Measurements from ENCODE around the gene CAMK2D. TPM values are rescaled to one million over a fixed set of nuclear protein-coding genes. Genes with fewer than 3 reads are reported as not detected.

Gene CAMK2D
- polyA plus RNA-seq, 3 donors from 2014 or later, result 14.8 to 22.8 (median 21.4) TPM

DNA sequence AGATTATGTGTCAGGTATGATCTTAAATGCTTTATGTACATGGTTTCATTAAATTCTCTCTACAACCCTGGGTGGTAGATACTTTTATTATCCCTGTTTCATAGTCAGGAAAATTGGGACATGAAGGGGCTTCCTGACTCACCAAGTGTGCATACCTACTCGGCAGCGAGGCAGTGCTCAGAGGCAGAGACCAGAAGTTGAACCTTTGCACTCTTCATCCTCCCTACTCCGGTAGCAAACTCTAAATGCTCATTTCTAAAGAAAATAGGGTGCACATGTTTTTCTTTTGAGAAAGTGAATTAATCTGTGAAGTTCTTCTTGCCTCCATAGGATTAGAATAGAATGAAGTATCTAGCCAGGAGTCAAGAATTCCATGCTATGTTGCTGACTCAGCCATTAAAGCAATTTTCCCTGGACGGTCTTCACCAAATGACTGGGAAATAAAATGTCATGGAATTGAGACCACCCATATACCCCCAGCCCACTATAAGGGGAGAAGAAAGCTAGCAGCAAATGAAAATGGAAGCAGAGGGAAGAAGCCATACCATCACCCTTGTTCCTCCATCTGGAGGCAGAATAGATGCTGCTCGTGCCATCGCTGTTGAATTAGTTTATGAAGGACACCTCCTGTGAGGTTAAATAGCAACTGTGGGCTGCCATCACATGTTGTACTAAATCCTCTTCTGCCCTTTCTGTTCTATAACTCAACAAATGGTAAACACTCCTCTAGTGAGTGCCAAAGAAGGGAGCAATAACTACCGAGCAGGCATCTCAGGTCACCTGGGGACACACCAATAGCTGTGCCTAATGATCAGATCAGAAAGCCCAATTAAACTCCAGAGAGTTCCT is 355.4 kb downstream of the CAMK2D start:
- no peak for DNase-seq
- Mint-ChIP-seq H3K4me3 (no peak overlapping the region), H3K27me3 (ENCODE audit: low read depth in 3 of 3) (peaks cover 0 to 7% (median 2%) of the 10 kb centered on the region in 3 donors), H3K4me1 (no peaks in the 10 kb centered on the region), H3K27ac (no peak overlapping the region), H3K9me3 (no peaks in the 10 kb centered on the region), H3K36me3 (no peaks in the 10 kb centered on the region)

DNA sequence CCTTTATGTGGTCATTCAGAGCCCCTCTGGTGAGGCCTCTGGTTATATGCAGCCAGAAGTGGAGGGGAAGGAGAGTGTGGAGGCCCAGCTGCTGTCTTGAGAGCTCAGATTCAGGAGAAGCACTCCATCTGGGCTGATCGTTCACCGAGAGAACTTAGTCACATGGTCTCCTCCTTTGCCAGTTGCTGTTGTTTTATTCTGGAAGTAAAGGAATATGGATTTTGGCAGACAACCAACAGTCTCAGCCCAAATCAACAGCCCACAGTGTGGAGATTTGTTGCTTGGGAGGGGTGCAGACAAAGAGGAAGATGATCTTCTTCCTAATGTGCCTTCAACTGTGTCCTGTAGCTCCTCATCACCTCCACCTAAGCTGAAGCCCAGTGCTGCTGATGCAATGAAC is 356.7 kb downstream of the CAMK2D start:
- H3K27me3 Mint-ChIP-seq (ENCODE audit: low read depth in 3 of 3), result peaks cover 0 to 6% (median 2%) of the 10 kb centered on the region in 3 donors
- no peak overlapping the region for H3K27ac Mint-ChIP-seq
- no peaks in the 10 kb centered on the region for H3K9me3 Mint-ChIP-seq
- no peaks in the 10 kb centered on the region for H3K36me3 Mint-ChIP-seq
- no peak overlapping the region for H3K4me3 Mint-ChIP-seq
- H3K4me1 Mint-ChIP-seq, result no peaks in the 10 kb centered on the region
- DNase-seq, result no peak

DNA sequence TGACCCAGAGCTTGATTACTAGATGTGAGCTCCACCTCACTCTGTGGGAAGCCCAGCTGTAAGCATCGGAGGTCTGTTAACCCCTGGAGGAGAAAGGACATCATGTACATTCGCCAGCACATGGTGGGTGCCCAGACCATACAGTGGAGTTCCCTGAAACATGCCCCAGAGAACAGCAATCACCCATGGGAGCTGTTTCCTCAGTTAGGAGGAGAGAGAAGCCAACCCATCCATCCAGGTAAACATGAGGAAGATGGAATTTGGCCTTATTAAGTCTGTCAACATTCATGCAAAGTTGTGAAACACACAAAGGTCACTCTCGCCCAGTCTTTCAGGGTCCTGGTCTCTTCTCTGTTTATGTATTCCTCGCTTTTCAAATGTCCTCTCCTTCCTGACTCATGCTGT is 357.4 kb downstream of the CAMK2D start:
- no peak for DNase-seq
- H3K9me3 Mint-ChIP-seq, result no peaks in the 10 kb centered on the region
- peaks cover 0 to 5% (median 0%) of the 10 kb centered on the region in 3 donors for H3K27me3 Mint-ChIP-seq (ENCODE audit: low read depth in 3 of 3)
- H3K4me3 Mint-ChIP-seq, result no peak overlapping the region
- no peak overlapping the region for H3K27ac Mint-ChIP-seq
- no peaks in the 10 kb centered on the region for H3K4me1 Mint-ChIP-seq
- no peaks in the 10 kb centered on the region for H3K36me3 Mint-ChIP-seq

Other genes starting within 250 kb of the CAMK2D start
- gene ARSJ, start 217.9 kb upstream of the CAMK2D start, polyA plus RNA-seq, result under 1 TPM in 1 of 3 donors, not detected in 2; 0.99 TPM